ENCODE data around the gene ADO.

ADO gene

DNA sequence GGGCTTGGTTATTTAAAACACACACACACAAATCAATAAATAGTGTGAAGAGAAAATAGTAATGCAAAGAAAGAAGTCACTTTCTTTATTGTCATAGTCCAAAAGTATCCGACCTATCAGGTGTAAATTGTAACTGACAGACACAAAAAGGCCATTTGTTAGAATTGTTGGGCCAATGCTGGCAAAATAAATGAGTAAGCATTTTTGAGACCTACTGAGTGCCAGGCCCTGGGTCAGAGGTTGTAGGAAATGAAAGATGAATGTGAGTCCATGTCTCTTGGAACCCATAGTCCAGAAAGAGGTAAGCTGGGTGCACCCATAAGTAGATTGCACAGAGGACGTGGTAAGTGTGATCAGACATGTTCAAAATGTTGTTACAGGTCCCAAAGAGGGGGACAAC, 25.1 kb downstream of the ADO start:
- H3K4me1 ChIP-seq (ENCODE audit: insufficient read depth, low read length), result no peaks in the 10 kb centered on the region
- no peak overlapping the region for H3K27ac ChIP-seq (ENCODE audit: low read length)
- H3K27me3 ChIP-seq (ENCODE audit: insufficient read depth, low read length), result no peaks in the 10 kb centered on the region
- no peaks in the 10 kb centered on the region for H3K36me3 ChIP-seq (ENCODE audit: insufficient read depth, low read depth, low read length)
- no peak overlapping the region for H3K9ac ChIP-seq (ENCODE audit: low read depth, low read length)
- H3K9me3 ChIP-seq (ENCODE audit: insufficient read depth, low read depth, low read length), result no peaks in the 10 kb centered on the region
- H3K4me3 ChIP-seq (ENCODE audit: low read length), result no peak overlapping the region

DNA sequence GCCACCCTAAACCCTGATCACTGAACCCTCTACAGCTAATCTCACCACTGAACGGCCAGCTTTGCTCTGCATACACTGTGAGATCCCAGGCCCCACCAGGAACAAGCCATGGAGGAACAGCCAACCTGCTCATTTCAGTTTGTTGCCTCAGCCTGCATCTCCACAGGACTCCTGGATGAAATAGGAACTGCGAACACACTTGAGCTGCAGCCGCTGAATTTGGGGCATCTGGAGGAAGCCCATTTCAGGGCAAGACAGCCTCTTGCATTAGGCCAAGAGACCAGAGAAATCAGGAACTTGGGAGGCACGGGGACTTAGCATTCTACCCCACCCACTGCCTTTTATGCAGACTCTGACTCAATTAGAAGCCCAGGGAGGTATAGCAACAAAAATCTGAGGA, 26.2 kb downstream of the ADO start:
- Histone ChIP-seq H3K27me3 (ENCODE audit: insufficient read depth, low read length) (no peaks in the 10 kb centered on the region), H3K9ac (ENCODE audit: low read depth, low read length) (no peak overlapping the region), H3K4me3 (ENCODE audit: low read length) (no peak overlapping the region), H3K27ac (ENCODE audit: low read length) (no peak overlapping the region), H3K4me1 (ENCODE audit: insufficient read depth, low read length) (no peaks in the 10 kb centered on the region), H3K36me3 (ENCODE audit: insufficient read depth, low read depth, low read length) (no peaks in the 10 kb centered on the region), H3K9me3 (ENCODE audit: insufficient read depth, low read depth, low read length) (no peaks in the 10 kb centered on the region)

DNA sequence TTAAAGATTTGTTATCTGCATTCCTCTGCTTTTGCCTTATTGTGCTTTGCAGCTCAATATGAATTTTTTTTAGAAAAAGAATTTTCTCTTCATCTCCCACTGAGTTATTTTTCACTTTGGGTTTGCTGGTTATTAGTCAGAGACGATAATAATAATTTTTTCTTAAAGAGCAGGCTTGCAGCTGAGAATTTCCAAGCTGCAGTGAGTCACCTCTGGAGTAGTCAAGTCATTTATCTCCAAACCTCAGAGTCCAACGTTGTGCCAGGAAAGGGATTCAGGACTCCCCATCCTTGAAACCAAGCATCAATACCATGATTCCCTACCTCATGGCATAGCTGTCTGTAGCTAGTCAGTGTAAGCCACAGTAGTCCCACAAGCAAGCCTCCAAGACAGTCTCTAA, 26.8 kb downstream of the ADO start:
- H3K36me3 ChIP-seq (ENCODE audit: insufficient read depth, low read depth, low read length), result no peaks in the 10 kb centered on the region
- H3K9me3 ChIP-seq (ENCODE audit: insufficient read depth, low read depth, low read length), result no peaks in the 10 kb centered on the region
- H3K4me1 ChIP-seq (ENCODE audit: insufficient read depth, low read length), result no peaks in the 10 kb centered on the region
- H3K27ac ChIP-seq (ENCODE audit: low read length), result no peak overlapping the region
- H3K4me3 ChIP-seq (ENCODE audit: low read length), result no peak overlapping the region
- no peak overlapping the region for H3K9ac ChIP-seq (ENCODE audit: low read depth, low read length)
- H3K27me3 ChIP-seq (ENCODE audit: insufficient read depth, low read length), result no peaks in the 10 kb centered on the region

DNA sequence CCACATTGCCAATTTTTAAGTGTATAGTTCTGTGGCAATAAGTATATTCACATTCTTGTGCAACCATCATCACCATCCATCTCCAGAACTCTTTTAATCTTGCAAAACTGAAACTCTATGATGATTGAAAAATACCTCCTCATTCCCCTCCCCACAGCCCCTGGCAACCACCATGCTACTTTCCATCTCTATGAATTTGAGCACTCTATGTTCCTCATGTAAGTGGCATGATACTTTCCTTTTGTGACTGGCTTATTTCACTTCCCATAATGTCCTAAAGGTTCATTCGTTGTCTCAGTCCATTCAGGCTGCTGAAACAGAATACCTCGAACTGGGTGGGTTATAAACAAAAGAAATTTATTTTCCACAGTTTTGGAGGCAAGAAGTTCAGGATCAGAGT, 35.1 kb downstream of the ADO start:
- no peak overlapping the region for H3K27ac ChIP-seq (ENCODE audit: low read length)
- H3K4me1 ChIP-seq (ENCODE audit: insufficient read depth, low read length), result no peaks in the 10 kb centered on the region
- no peaks in the 10 kb centered on the region for H3K36me3 ChIP-seq (ENCODE audit: insufficient read depth, low read depth, low read length)
- H3K4me3 ChIP-seq (ENCODE audit: low read length), result no peak overlapping the region
- no peaks in the 10 kb centered on the region for H3K27me3 ChIP-seq (ENCODE audit: insufficient read depth, low read length)
- H3K9ac ChIP-seq (ENCODE audit: low read depth, low read length), result no peak overlapping the region
- no peaks in the 10 kb centered on the region for H3K9me3 ChIP-seq (ENCODE audit: insufficient read depth, low read depth, low read length)

DNA sequence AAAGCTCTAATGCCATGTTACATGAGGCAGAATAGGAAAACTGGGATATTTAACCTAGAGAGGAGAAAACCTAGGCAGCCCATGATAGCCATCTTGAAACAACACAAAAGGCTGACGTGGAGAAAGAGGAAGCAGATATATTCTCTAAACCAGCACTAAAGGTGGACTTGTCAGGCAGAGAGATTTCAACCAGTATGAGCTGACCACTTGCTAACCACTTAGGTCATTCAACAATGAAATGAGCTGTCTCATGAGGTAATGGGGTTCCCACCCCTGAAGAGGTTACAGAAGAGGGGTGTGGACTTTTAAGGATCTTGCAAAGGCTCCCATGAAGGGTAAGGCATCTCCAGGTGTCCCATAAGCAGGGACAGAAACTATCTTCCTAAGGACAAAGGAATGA, 38.5 kb downstream of the ADO start:
- Histone ChIP-seq H3K36me3 (ENCODE audit: insufficient read depth, low read depth, low read length) (no peaks in the 10 kb centered on the region), H3K9ac (ENCODE audit: low read depth, low read length) (no peak overlapping the region), H3K27me3 (ENCODE audit: insufficient read depth, low read length) (no peaks in the 10 kb centered on the region), H3K27ac (ENCODE audit: low read length) (no peak overlapping the region), H3K4me1 (ENCODE audit: insufficient read depth, low read length) (no peaks in the 10 kb centered on the region), H3K9me3 (ENCODE audit: insufficient read depth, low read depth, low read length) (no peaks in the 10 kb centered on the region; the same call in 1 of the 2 replicates), H3K4me3 (ENCODE audit: low read length) (no peak overlapping the region)

DNA sequence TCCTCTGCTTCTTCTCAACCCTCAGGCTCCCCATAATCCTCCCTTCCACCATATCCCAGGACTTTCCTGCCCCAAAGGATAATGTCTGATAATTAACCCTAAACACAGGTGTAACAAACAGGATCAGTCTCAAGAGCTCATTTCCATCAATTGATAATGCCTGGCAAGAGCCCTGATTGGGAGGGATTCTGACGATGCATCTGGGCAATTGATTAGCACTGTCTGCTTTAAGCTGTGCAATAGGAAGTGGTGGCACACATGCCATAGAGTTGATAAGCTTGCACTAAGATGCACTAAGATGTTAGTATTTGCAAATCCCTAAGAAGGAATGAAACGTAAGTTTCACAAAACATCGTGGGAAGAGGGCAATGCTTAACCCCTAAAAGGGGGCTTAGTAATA, 39.1 kb downstream of the ADO start:
- H3K27ac ChIP-seq (ENCODE audit: low read length), result no peak overlapping the region
- H3K27me3 ChIP-seq (ENCODE audit: insufficient read depth, low read length), result no peaks in the 10 kb centered on the region
- no peaks in the 10 kb centered on the region for H3K4me1 ChIP-seq (ENCODE audit: insufficient read depth, low read length)
- no peak overlapping the region for H3K9ac ChIP-seq (ENCODE audit: low read depth, low read length)
- no peaks in the 10 kb centered on the region; the same call in 1 of the 2 replicates for H3K9me3 ChIP-seq (ENCODE audit: insufficient read depth, low read depth, low read length)
- no peaks in the 10 kb centered on the region for H3K36me3 ChIP-seq (ENCODE audit: insufficient read depth, low read depth, low read length)
- no peak overlapping the region for H3K4me3 ChIP-seq (ENCODE audit: low read length)

DNA sequence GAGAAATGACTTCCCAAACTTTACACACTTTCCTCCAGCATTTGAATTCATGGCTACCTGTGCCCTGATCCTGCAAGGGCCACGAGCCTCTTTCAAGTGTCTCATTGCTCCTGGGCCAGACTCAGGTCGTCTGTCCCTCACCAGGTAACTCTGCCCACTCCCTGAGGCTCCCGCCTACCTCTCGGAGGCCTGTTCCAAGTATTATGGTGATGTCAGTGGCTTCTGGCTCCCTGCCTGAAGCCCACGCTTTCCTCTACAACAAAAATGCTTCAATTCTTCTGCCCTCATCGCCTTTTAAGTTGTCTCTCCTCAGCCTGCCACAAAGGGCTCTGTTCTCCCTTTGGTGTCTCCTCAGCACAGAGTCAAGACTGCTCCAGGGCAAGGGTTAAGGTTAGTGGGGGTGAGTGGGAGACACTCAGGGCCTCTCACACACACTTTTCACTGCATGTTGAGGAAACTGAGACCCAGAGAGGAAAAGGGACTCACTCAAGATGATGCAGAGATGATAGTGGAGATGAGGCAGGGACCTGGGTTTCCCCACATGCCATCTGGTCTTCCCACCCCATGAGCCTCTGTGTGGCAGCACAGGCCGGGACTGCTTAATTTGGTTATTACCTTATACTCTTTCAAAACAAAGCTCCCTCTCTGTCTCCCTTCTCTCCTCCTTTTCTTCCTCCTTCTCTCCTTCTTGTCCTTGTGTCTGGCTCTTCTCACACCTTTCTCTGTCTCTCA, 39.9 kb downstream of the ADO start:
- Histone ChIP-seq H3K36me3 (ENCODE audit: insufficient read depth, low read depth, low read length) (no peaks in the 10 kb centered on the region), H3K9ac (ENCODE audit: low read depth, low read length) (no peak overlapping the region), H3K4me3 (ENCODE audit: low read length) (no peak overlapping the region), H3K27me3 (ENCODE audit: insufficient read depth, low read length) (no peaks in the 10 kb centered on the region), H3K27ac (ENCODE audit: low read length) (no peak overlapping the region), H3K4me1 (ENCODE audit: insufficient read depth, low read length) (no peaks in the 10 kb centered on the region), H3K9me3 (ENCODE audit: insufficient read depth, low read depth, low read length) (no peaks in the 10 kb centered on the region; the same call in 1 of the 2 replicates)

DNA sequence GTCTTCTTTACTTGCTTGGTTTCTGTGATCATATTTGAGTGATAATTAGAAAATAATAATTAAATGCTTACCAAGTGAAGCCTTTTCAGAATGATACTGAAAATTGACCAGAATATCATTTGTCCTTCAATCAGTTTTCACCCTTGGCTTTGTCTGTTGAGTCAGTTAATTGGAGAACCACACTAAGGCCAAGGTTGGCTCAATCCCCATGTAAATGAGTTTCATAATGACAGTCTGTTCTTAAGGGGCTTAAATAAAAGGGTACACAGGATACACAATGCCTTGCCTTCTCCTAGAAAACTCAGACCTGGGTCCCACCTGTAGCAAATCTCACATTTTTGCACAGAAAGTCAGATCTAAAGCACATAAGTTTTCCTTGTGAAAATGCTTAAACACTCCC, 42.9 kb downstream of the ADO start:
- Histone ChIP-seq H3K27ac (ENCODE audit: low read length) (no peak overlapping the region), H3K4me3 (ENCODE audit: low read length) (no peak overlapping the region), H3K9me3 (ENCODE audit: insufficient read depth, low read depth, low read length) (no peaks in the 10 kb centered on the region; the same call in 1 of the 2 replicates), H3K4me1 (ENCODE audit: insufficient read depth, low read length) (no peaks in the 10 kb centered on the region), H3K36me3 (ENCODE audit: insufficient read depth, low read depth, low read length) (no peaks in the 10 kb centered on the region), H3K27me3 (ENCODE audit: insufficient read depth, low read length) (no peaks in the 10 kb centered on the region), H3K9ac (ENCODE audit: low read depth, low read length) (no peak overlapping the region)

DNA sequence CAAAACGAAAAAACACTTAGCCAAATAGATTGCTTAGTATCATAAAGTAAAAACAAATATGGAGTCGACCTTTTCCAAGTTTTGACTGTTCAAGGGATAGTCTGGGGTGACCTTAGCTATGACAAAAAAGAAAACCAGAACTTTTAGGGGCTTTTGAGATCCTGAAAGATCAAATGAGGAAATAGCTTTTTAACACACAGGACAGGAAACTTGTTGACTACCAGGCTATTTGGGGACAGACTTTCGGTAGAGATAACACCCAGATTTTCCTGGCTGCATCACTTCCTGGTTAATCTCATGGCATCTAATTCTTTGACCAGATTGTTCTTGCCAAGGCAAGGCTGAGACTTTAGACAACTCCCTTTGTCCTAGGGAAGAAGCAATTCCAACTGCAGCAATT, 46.1 kb downstream of the ADO start:
- H3K4me3 ChIP-seq (ENCODE audit: low read length), result no peak overlapping the region
- H3K27ac ChIP-seq (ENCODE audit: low read length), result no peak overlapping the region

DNA sequence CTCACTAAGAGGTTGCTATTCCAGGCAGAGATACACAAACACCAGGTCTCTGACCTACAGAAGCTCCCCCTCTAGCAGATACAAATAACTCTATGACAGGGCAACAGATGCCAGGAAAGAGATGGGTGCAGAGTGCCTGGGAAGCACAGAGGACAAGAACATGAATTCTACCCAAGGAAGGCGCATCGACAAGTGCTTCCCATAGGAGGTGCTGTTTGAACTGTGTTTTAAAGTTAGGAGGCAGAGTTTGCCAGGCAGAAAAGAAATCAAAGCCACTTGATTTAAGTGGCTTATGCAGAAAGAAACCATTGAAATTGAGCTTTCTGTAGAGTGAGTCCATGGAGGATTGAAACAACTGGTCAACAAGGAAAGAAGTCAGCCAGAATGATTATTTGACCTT, 46.9 kb downstream of the ADO start:
- Histone ChIP-seq H3K36me3 (ENCODE audit: insufficient read depth, low read depth, low read length) (no peaks in the 10 kb centered on the region), H3K4me3 (ENCODE audit: low read length) (no peak overlapping the region), H3K9me3 (ENCODE audit: insufficient read depth, low read depth, low read length) (no peaks in the 10 kb centered on the region; the same call in 1 of the 2 replicates), H3K27ac (ENCODE audit: low read length) (no peak overlapping the region), H3K4me1 (ENCODE audit: insufficient read depth, low read length) (no peaks in the 10 kb centered on the region), H3K27me3 (ENCODE audit: insufficient read depth, low read length) (no peaks in the 10 kb centered on the region), H3K9ac (ENCODE audit: low read depth, low read length) (no peak overlapping the region)

More for the DNA sequence above, 46.1 kb downstream of the ADO start:
- Histone ChIP-seq H3K9ac (ENCODE audit: low read depth, low read length) (no peak overlapping the region), H3K27me3 (ENCODE audit: insufficient read depth, low read length) (no peaks in the 10 kb centered on the region), H3K36me3 (ENCODE audit: insufficient read depth, low read depth, low read length) (no peaks in the 10 kb centered on the region), H3K4me1 (ENCODE audit: insufficient read depth, low read length) (no peaks in the 10 kb centered on the region), H3K9me3 (ENCODE audit: insufficient read depth, low read depth, low read length) (no peaks in the 10 kb centered on the region; the same call in 1 of the 2 replicates)

DNA sequence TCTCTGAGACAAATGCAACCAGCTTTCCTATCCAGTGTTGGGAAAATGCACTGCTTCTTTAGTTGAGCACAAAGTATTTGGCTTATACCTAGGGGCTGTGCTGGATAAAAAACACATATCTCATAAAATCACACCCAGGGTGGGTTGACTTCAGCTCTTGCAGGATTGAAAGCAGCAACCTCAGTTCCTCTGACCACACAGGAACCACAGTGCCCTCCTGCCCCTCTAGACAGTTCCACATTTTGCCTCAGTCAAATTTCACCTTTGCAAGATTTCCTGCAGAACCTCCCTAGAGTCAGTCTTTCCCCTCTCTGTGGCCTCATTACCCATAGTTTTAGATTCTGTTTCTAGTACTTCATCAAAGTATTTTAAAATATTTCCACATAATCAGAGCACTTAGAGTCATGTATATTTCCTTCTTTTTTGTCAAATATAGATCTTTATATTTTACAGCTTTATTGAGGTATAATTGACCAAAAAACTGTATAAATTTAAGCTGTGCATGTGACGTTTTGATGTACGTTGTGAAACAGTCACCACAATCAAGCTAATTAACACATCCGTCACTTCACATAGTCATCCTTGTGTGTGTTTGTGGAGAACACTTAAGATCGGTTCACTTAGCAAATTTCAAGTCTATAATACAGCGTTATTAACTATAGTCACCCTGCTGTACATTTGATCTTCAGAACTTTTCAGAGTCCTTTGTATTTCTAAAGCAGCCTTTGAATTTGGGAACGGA, 48.6 kb downstream of the ADO start:
- no peaks in the 10 kb centered on the region for H3K4me1 ChIP-seq (ENCODE audit: insufficient read depth, low read length)
- H3K36me3 ChIP-seq (ENCODE audit: insufficient read depth, low read depth, low read length), result no peaks in the 10 kb centered on the region
- H3K9ac ChIP-seq (ENCODE audit: low read depth, low read length), result no peak overlapping the region
- no peaks in the 10 kb centered on the region for H3K9me3 ChIP-seq (ENCODE audit: insufficient read depth, low read depth, low read length)
- no peak overlapping the region for H3K4me3 ChIP-seq (ENCODE audit: low read length)
- no peak overlapping the region for H3K27ac ChIP-seq (ENCODE audit: low read length)
- H3K27me3 ChIP-seq (ENCODE audit: insufficient read depth, low read length), result no peaks in the 10 kb centered on the region

DNA sequence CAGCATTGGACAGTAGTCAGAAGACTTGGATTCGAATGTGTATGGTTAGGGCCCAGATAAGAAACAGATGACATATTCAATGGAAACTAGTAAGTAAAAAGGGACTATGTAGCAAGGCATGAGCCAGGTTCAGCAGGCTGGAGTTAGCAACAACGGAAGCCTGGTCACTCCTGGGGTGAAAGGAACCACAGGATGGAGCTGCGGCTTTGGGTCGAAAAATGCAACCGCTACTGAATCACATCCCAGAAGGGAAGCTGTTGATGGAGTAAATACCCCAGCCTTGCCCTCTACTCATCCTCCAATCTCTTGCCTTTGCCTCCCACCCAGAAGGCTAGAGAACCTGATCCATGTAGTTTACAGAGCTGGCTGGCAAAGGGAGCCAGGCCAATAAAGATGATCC, 49.2 kb downstream of the ADO start:
- no peak overlapping the region for H3K4me3 ChIP-seq (ENCODE audit: low read length)
- H3K9ac ChIP-seq (ENCODE audit: low read depth, low read length), result no peak overlapping the region
- H3K27ac ChIP-seq (ENCODE audit: low read length), result no peak overlapping the region

More for the DNA sequence above, 49.2 kb downstream of the ADO start:
- Histone ChIP-seq H3K27me3 (ENCODE audit: insufficient read depth, low read length) (no peaks in the 10 kb centered on the region), H3K36me3 (ENCODE audit: insufficient read depth, low read depth, low read length) (no peaks in the 10 kb centered on the region), H3K9me3 (ENCODE audit: insufficient read depth, low read depth, low read length) (no peaks in the 10 kb centered on the region), H3K4me1 (ENCODE audit: insufficient read depth, low read length) (no peaks in the 10 kb centered on the region)
